Right hindlimb (tissue), 1 donor: ENCODE measurements around the gene PPP1R9A.
"Not testable (repeated sequence)": the region's sequence is repeated elsewhere in the genome, so short reads cannot be mapped to it uniquely, and the experiment has no call there.

ENCODE experiments used
- DNase-seq: peaks from one replicate; pipeline ENCODE4 v3.0.0-alpha.2; 2018

Gene PPP1R9A

GRCh38 chr7:94980418-94981142 lies 73.2 kb downstream of the PPP1R9A start:
- DNase-seq = no peak

GRCh38 chr7:94995921-94996320 lies 88.5 kb downstream of the PPP1R9A start:
- no peak for DNase-seq

- DNase-seq = no peak
Measured at GRCh38 chr7:94996369-94996768, 89.0 kb downstream of the PPP1R9A start.

GRCh38 chr7:94997547-94997946 lies 90.2 kb downstream of the PPP1R9A start:
- peak; percentile 61 for DNase-seq

GRCh38 chr7:94998266-94999068 lies 91.1 kb downstream of the PPP1R9A start:
- no peak for DNase-seq

- no peak for DNase-seq
Measured at GRCh38 chr7:94999069-94999351, 91.6 kb downstream of the PPP1R9A start.

GRCh38 chr7:94999601-95000000 lies 92.2 kb downstream of the PPP1R9A start:
- not testable (repeated sequence) for DNase-seq

- DNase-seq = no peak
Measured at GRCh38 chr7:95001258-95001657, 93.9 kb downstream of the PPP1R9A start.

- DNase-seq = no peak
Measured at GRCh38 chr7:95001815-95002561, 94.6 kb downstream of the PPP1R9A start.

- DNase-seq = no peak
Measured at GRCh38 chr7:95002775-95003174, 95.4 kb downstream of the PPP1R9A start.

- peak; percentile 38 for DNase-seq
Measured at GRCh38 chr7:95004618-95005247, 97.3 kb downstream of the PPP1R9A start.

- no peak for DNase-seq
Measured at GRCh38 chr7:95006010-95006409, 98.6 kb downstream of the PPP1R9A start.

GRCh38 chr7:95008773-95009172 lies 101.4 kb downstream of the PPP1R9A start:
- not testable (repeated sequence) for DNase-seq

- no peak for DNase-seq
Measured at GRCh38 chr7:95011146-95011928, 103.9 kb downstream of the PPP1R9A start.

- no peak for DNase-seq
Measured at GRCh38 chr7:95011995-95012394, 104.6 kb downstream of the PPP1R9A start.

- no peak for DNase-seq
Measured at GRCh38 chr7:95018021-95018420, 110.6 kb downstream of the PPP1R9A start.

GRCh38 chr7:95026018-95026417 lies 118.6 kb downstream of the PPP1R9A start:
- DNase-seq = no peak

- DNase-seq = no peak
Measured at GRCh38 chr7:95026421-95027072, 119.2 kb downstream of the PPP1R9A start.

- no peak for DNase-seq
Measured at GRCh38 chr7:95027234-95027872, 120.0 kb downstream of the PPP1R9A start.

- no peak for DNase-seq
Measured at GRCh38 chr7:95028683-95029082, 121.3 kb downstream of the PPP1R9A start.

GRCh38 chr7:95035295-95035694 lies 127.9 kb downstream of the PPP1R9A start:
- DNase-seq = no peak
